ENCODE data around the gene VMP1. TPM values are rescaled to one million over a fixed set of nuclear protein-coding genes. Genes with fewer than 3 reads are reported as not detected.

VMP1 gene
- total and polyA plus RNA-seq, 2 of the 4 experiments (the other 2 are of a cell fraction) = 89.8 to 197 TPM

DNA sequence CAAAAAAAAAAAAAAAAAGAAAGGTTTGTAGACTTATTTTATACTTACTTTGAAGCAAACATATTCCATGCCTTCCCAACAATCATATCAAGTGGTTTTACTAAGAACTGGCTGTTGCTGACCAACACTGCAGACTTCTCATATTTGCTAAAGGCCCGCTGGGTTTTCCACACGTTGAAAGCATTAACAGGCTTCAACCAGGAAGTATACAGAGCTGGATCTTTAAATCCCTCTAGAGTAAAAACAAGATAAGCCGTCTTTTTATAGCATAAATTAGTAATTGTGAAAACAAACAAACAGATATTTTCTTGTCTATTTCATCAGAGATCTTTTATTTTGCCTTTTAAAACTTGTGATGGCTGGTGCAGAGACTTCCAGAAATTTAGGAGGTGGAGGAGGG, 156.2 kb downstream of the VMP1 start:
- no peak overlapping the region for H4K91ac ChIP-seq (ENCODE audit: insufficient read depth, low read depth, low read length)
- dilution Hi-C loops (cut with HindIII; ENCODE audit: low sequenced_read_pairs, unreplicated experiment) (no loop called here), in situ Hi-C loops (cut with MboI; ENCODE audit: low sequenced_read_pairs) (no loop called here), intact Hi-C loops (cut with micrococcal nuclease) (no loop called here)
- CTCF ChIA-PET = interaction anchor here (0.7 kb wide), 1 partner anchor 64 kb away, joined by 3 read pairs; no protein-coding TSS in a partner anchor
- no peak overlapping the region for H3K18ac ChIP-seq (ENCODE audit: low read depth, low read length)
- TF ChIP-seq RAD21 (IDR thresholded peaks at IDR 0.05; ENCODE audit: low read length) = no peak
- DNase-seq = no peak
- H3K9ac ChIP-seq (ENCODE audit: low read depth, low read length) = no peak overlapping the region
- H2BK20ac ChIP-seq (ENCODE audit: low read depth, low read length) = no peak overlapping the region
- H3K36me3 ChIP-seq (ENCODE audit: control insufficient read depth, insufficient read depth, low read length) = peaks cover 3% of the 10 kb centered on the region
- H3K23ac ChIP-seq (ENCODE audit: low read depth, low read length) = no peak overlapping the region
- H3K4ac ChIP-seq (ENCODE audit: low read depth, low read length) = no peak overlapping the region
- H2AK5ac ChIP-seq (ENCODE audit: low read depth, low read length) = no peak overlapping the region
- H3K4me3 ChIP-seq (ENCODE audit: insufficient read depth, low read depth, low read length) = no peak overlapping the region
- POLR2A ChIA-PET (ENCODE audit: unreplicated experiment) = no interaction called here
- no peak overlapping the region for H3K56ac ChIP-seq (ENCODE audit: extremely low read depth, insufficient read depth, low read length)
- H3K9me1 ChIP-seq (ENCODE audit: insufficient read depth, low read length) = no peaks in the 10 kb centered on the region; the same call in 1 of the 2 replicates
- H3K27me3 ChIP-seq (ENCODE audit: control insufficient read depth, insufficient read depth, low read length) = no peaks in the 10 kb centered on the region
- H3K4me1 ChIP-seq (ENCODE audit: control insufficient read depth, insufficient read depth, low read length) = peaks cover 2% of the 10 kb centered on the region; the same call in 1 of the 2 replicates
- H2BK15ac ChIP-seq (ENCODE audit: low read depth, low read length) = no peak overlapping the region
- H2AK9ac ChIP-seq (replicated peaks; ENCODE audit: low read depth, low read length, poor library complexity) = no peak overlapping the region
- H2BK5ac ChIP-seq (ENCODE audit: low read depth, low read length, poor library complexity, severe bottlenecking) = no peak overlapping the region
- no peak overlapping the region for H4K5ac ChIP-seq (ENCODE audit: low read depth, low read length)
- no peak overlapping the region for H3K14ac ChIP-seq (replicated peaks; ENCODE audit: low read depth, low read length)
- H3K27ac ChIP-seq (ENCODE audit: insufficient read depth, low read length) = no peak overlapping the region
- no peak overlapping the region for H2BK120ac ChIP-seq (ENCODE audit: low read depth, low read length)
- WGBS, 2 experiments (ENCODE audit: extremely low coverage in 2 of 2, insufficient read length in 1 of 2) = no CpG with 5 or more reads among the region's 3 CpGs
- H3K9me3 ChIP-seq (ENCODE audit: control insufficient read depth, insufficient read depth, low read length) = no peaks in the 10 kb centered on the region
- no peak for ATAC-seq (ENCODE audit: low read depth)
- BruUV-seq (replicated peaks) = no TSS peak
- H4K8ac ChIP-seq (ENCODE audit: low read depth in 2 of 2, low read length in 2 of 2) = no peak overlapping the region
- no peak overlapping the region for H3K4me2 ChIP-seq (ENCODE audit: low read depth, low read length)
- no peak overlapping the region for H2AFZ ChIP-seq (replicated peaks; ENCODE audit: low read length, poor library complexity)
- peaks cover 0 to 4% of the 10 kb centered on the region in 2 experiments; a peak in 1 of 4 replicates for H3K79me1 ChIP-seq (ENCODE audit: low read depth in 1 of 2, low read length in 2 of 2)
- H4K20me1 ChIP-seq (ENCODE audit: insufficient read depth, low read length) = no peaks in the 10 kb centered on the region

Data from IMR-90 (cell line).